ENCODE results near the gene SCARB1.
"Not testable (repeated sequence)": the region's sequence is repeated elsewhere in the genome, so short reads cannot be mapped to it uniquely, and the experiment has no call there.

DNA sequence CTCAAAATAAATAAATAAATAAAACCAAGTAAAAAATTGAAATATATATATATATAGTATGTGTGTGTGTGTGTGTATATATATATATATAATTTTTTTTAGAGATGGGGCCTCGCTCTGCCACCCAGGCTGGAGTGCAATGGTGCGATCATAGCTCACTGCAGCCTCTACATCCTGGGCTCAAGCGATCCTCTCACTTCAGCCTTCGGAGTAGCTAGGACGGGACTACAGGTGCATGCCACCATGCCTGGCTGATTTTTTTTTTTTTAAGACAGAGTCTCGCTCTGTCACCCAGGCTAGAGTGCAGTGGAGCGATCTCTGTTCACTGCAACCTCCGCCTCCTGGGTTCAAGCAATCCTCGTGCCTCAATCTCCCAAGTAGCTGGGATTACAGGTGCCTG, 24.1 kb upstream of the SCARB1 start:
- TF ChIP-seq, protein P1, sequence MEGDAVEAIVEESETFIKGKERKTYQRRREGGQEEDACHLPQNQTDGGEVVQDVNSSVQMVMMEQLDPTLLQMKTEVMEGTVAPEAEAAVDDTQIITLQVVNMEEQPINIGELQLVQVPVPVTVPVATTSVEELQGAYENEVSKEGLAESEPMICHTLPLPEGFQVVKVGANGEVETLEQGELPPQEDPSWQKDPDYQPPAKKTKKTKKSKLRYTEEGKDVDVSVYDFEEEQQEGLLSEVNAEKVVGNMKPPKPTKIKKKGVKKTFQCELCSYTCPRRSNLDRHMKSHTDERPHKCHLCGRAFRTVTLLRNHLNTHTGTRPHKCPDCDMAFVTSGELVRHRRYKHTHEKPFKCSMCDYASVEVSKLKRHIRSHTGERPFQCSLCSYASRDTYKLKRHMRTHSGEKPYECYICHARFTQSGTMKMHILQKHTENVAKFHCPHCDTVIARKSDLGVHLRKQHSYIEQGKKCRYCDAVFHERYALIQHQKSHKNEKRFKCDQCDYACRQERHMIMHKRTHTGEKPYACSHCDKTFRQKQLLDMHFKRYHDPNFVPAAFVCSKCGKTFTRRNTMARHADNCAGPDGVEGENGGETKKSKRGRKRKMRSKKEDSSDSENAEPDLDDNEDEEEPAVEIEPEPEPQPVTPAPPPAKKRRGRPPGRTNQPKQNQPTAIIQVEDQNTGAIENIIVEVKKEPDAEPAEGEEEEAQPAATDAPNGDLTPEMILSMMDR (IDR thresholded peaks at IDR 0.05): not testable (repeated sequence)
- TF ChIP-seq POLR2A (IDR thresholded peaks at IDR 0.05): not testable (repeated sequence)
